GM23338 (cell line): Measurements from ENCODE around the gene TRIB2. TPM values are rescaled to one million over a fixed set of nuclear protein-coding genes. Genes with fewer than 3 reads are reported as not detected.

Experiments used
- ATAC-seq: fragments of 200-7000 bp; cut with Tn5 transposase; 3 replicates; pipeline ENCODE4 v1.9.1; 2020
- DNase-seq: peaks from one replicate; pipeline ENCODE4 v3.0.0-alpha.2; 2015; ENCODE audit warnings: low spot score
- H2AFZ ChIP-seq: fragments of 200-600 bp; sonication (generic); 2 replicates; pipeline ENCODE4 v1.8.0; 2016; ENCODE audit warnings: antibody characterized with exemption, mild to moderate bottlenecking, moderate library complexity
- H3F3A ChIP-seq: fragments of 200-600 bp; sonication (generic); replicated peaks from 2 replicates; pipeline ENCODE4 v1.8.0; 2017; ENCODE audit warnings: antibody characterized with exemption, mixed run types, low read depth
- H3K27ac ChIP-seq: fragments of 200-600 bp; sonication (generic); 2 replicates; pipeline ENCODE4 v1.6.1; 2016; ENCODE audit warnings: low read depth
- H3K27me3 ChIP-seq: fragments of 200-600 bp; sonication (generic); 2 replicates; pipeline ENCODE4 v1.8.0; 2016; ENCODE audit warnings: mild to moderate bottlenecking, mixed run types, moderate library complexity; ENCODE audit not compliant: insufficient read depth
- H3K36me3 ChIP-seq: fragments of 200-600 bp; sonication (generic); 2 replicates; pipeline ENCODE4 v1.8.0; 2016; ENCODE audit warnings: mild to moderate bottlenecking; ENCODE audit not compliant: insufficient read depth
- H3K4me1 ChIP-seq: fragments of 200-600 bp; sonication (generic); 2 replicates; pipeline ENCODE4 v1.8.0; 2016; ENCODE audit warnings: mild to moderate bottlenecking, moderate library complexity; ENCODE audit not compliant: insufficient read depth
- H3K4me2 ChIP-seq: fragments of 200-600 bp; sonication (generic); 2 replicates; pipeline ENCODE4 v1.7.1; 2017; ENCODE audit warnings: mixed run types
- H3K4me3 ChIP-seq: fragments of 200-600 bp; sonication (generic); 2 replicates; pipeline ENCODE4 v1.6.1; 2016; ENCODE audit warnings: mixed run types
- H3K79me2 ChIP-seq: fragments of 200-600 bp; sonication (generic); replicated peaks from 2 replicates; pipeline ENCODE4 v1.8.0; 2017; ENCODE audit warnings: mild to moderate bottlenecking; ENCODE audit not compliant: insufficient read depth
- H3K9me2 ChIP-seq: fragments of 200-600 bp; sonication (generic); 2 replicates; pipeline ENCODE4 v1.8.0; 2017; ENCODE audit not compliant: insufficient read depth
- H4K20me1 ChIP-seq: fragments of 200-600 bp; sonication (generic); replicated peaks from 2 replicates; pipeline ENCODE4 v1.8.0; 2017; ENCODE audit warnings: mild to moderate bottlenecking; ENCODE audit not compliant: insufficient read depth
- H3K27ac Mint-ChIP-seq: 2 replicates; pipeline ENCODE4 v1.8.0; 2020; ENCODE audit warnings: inconsistent platforms, mild to moderate bottlenecking, moderate library complexity, mixed read lengths
- H3K27me3 Mint-ChIP-seq: 3 replicates; pipeline ENCODE4 v1.8.0; 2022; ENCODE audit warnings: low read depth, mild to moderate bottlenecking, moderate library complexity, mixed read lengths, inconsistent platforms; ENCODE audit not compliant: insufficient read depth, poor library complexity
- H3K36me3 Mint-ChIP-seq: 3 replicates; pipeline ENCODE4 v1.8.0; 2021; ENCODE audit warnings: low read depth, mild to moderate bottlenecking, inconsistent platforms, moderate library complexity, mixed read lengths
- H3K4me1 Mint-ChIP-seq: 3 replicates; pipeline ENCODE4 v1.8.0; 2020; ENCODE audit warnings: mild to moderate bottlenecking, inconsistent platforms, mixed read lengths
- H3K4me3 Mint-ChIP-seq: 3 replicates; pipeline ENCODE4 v1.8.0; 2021; ENCODE audit warnings: moderate library complexity, mild to moderate bottlenecking, inconsistent platforms, mixed read lengths
- H3K9me3 Mint-ChIP-seq: 3 replicates; pipeline ENCODE4 v1.8.0; 2020; ENCODE audit warnings: moderate library complexity, mild to moderate bottlenecking, inconsistent platforms, mixed read lengths
- CREB1 ChIP-seq: fragments of 250-450 bp; sonication (Bioruptor Pico); IDR thresholded peaks from 2 replicates; pipeline ENCODE4 v1.5.0; 2020; ENCODE audit warnings: low read depth, mild to moderate bottlenecking, moderate library complexity
- EZH2 ChIP-seq: fragments of 200-600 bp; sonication (generic); IDR thresholded peaks from one replicate; pipeline ENCODE4 v1.8.0; 2017; ENCODE audit warnings: antibody characterized with exemption, mild to moderate bottlenecking, low read depth; ENCODE audit not compliant: unreplicated experiment
- EZH2phosphoT487 ChIP-seq: fragments of 200-600 bp; sonication (generic); IDR thresholded peaks from one replicate; pipeline ENCODE4 v1.8.1; 2018; ENCODE audit warnings: antibody characterized with exemption; ENCODE audit not compliant: unreplicated experiment
- JUNB ChIP-seq: IDR thresholded peaks from one replicate; pipeline ENCODE4 v1.6.1; 2016; ENCODE audit warnings: antibody characterized with exemption; ENCODE audit not compliant: unreplicated experiment
- NANOG ChIP-seq: IDR thresholded peaks from 2 replicates; pipeline ENCODE4 v1.6.1; 2016; ENCODE audit warnings: antibody characterized with exemption, borderline replicate concordance
- POLR2AphosphoS5 ChIP-seq: IDR thresholded peaks from 2 replicates; pipeline ENCODE4 v1.6.1; 2016; ENCODE audit warnings: antibody characterized with exemption, low read depth
- REST ChIP-seq: IDR thresholded peaks from one replicate; pipeline ENCODE4 v1.6.1; 2018; ENCODE audit warnings: antibody characterized with exemption; ENCODE audit not compliant: unreplicated experiment
- STAT1 ChIP-seq: IDR thresholded peaks from one replicate; pipeline ENCODE4 v1.6.1; 2016; ENCODE audit warnings: antibody characterized with exemption; ENCODE audit not compliant: unreplicated experiment
- ZNF114 ChIP-seq: fragments of 250-450 bp; sonication (Bioruptor Pico); IDR thresholded peaks from 2 replicates; pipeline ENCODE4 v1.5.0; 2020; ENCODE audit warnings: mild to moderate bottlenecking, moderate library complexity
- ZNF331 ChIP-seq: fragments of 250-450 bp; sonication (Bioruptor Pico); IDR thresholded peaks from 2 replicates; pipeline ENCODE4 v1.5.0; 2020; ENCODE audit warnings: low read depth, mild to moderate bottlenecking, moderate library complexity
- ZNF462 ChIP-seq: fragments of 250-450 bp; sonication (Bioruptor Pico); IDR thresholded peaks from 2 replicates; pipeline ENCODE4 v1.5.0; 2020; ENCODE audit warnings: mild to moderate bottlenecking, moderate library complexity
- polyA plus RNA-seq: library from polyadenylated mRNA; unstranded; fragments of >200 nt; fragmentation: Nextera tagmentation; extraction: Ambion mirVana; gene quantifications from 2 replicates; pipeline ENCODE4 v1.2.1, GENCODE V29; 2016
- total RNA-seq: library from RNA; depleted of rRNA; stranded (reverse); fragments of >200 nt; shearing (Covaris generic); gene quantifications from 2 replicates; pipeline ENCODE4 v1.2.3, GENCODE V29; 2014

Gene TRIB2
- total and polyA plus RNA-seq, 2 experiments from 2014 or later, result 40.3 to 109 TPM

GRCh38 chr2:12727641-12728040 lies 10.9 kb downstream of the TRIB2 start:
- Histone ChIP-seq H2AFZ (no peak overlapping the region), H3K36me3 (peaks cover 38% of the 10 kb centered on the region), H3K27ac (no peak overlapping the region), H3F3A (no peaks in the 10 kb centered on the region), H3K4me3 (no peak overlapping the region), H3K79me2 (peaks cover 87% of the 10 kb centered on the region), H3K9me2 (no peaks in the 10 kb centered on the region), H3K4me1 (0 out of 2 replicates have a peak, but pooled peaks cover 5% of the 10 kb centered on the region), H3K27me3 (no peaks in the 10 kb centered on the region), H4K20me1 (peaks cover 26% of the 10 kb centered on the region), H3K4me2 (no peak overlapping the region)
- Mint-ChIP-seq H3K4me1 (peaks cover 34% of the 10 kb centered on the region), H3K27ac (no peak overlapping the region), H3K4me3 (no peak overlapping the region), H3K27me3 (peaks cover 11% of the 10 kb centered on the region), H3K36me3 (peaks cover 97% of the 10 kb centered on the region), H3K9me3 (no peaks in the 10 kb centered on the region)
- no peak for TF ChIP-seq ZNF114 (CRISPR knock-in tag)
- TF ChIP-seq STAT1, result no peak
- TF ChIP-seq CREB1 (CRISPR knock-in tag), result no peak
- TF ChIP-seq ZNF331 (CRISPR knock-in tag), result no peak
- DNase-seq (no peak), ATAC-seq (no peak)

DNA sequence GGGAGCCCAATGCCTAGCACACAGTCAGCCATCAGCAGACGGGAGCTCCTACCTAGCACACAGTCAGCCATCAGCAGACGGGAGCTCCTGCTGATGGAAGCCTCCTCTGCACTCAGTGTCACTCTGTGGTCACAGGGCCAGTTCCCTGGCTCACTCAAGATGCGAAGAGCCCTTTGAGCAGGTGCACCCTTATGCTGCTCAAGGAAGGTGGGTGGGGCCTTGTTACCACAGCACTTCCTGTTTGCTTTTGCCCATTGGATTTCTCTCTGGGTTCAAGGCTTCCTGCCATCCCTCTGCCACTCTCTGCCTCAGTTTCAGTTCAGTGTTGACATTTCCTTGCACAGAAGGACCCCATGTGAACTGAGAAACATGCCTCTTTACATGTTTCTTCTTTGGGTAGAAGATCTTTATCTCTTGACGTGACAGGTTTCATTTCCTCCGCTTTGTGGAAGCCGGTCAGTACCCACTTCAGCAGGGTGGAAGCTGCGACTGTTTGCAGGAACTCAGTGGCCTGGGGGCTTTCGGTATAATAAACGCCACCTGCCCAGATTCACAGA lies 11.6 kb downstream of the TRIB2 start:
- Histone ChIP-seq H3K4me2 (no peak overlapping the region), H3K4me1 (0 out of 2 replicates have a peak, but pooled peaks cover under 1% of the 10 kb centered on the region), H3F3A (no peaks in the 10 kb centered on the region), H3K36me3 (peaks cover 36% of the 10 kb centered on the region), H3K9me2 (no peaks in the 10 kb centered on the region), H3K27me3 (no peaks in the 10 kb centered on the region), H3K27ac (no peak overlapping the region), H2AFZ (no peak overlapping the region), H3K79me2 (peaks cover 85% of the 10 kb centered on the region), H3K4me3 (no peak overlapping the region), H4K20me1 (peaks cover 25% of the 10 kb centered on the region)
- Mint-ChIP-seq H3K4me3 (no peak overlapping the region), H3K27ac (no peak overlapping the region), H3K36me3 (peaks cover 97% of the 10 kb centered on the region), H3K4me1 (peaks cover 28% of the 10 kb centered on the region), H3K27me3 (peaks cover 11% of the 10 kb centered on the region), H3K9me3 (no peaks in the 10 kb centered on the region)
- no peak for ATAC-seq
- no peak for DNase-seq
- TF ChIP-seq REST, result no peak
- no peak for TF ChIP-seq ZNF462
- TF ChIP-seq ZNF114 (CRISPR knock-in tag), result no peak
- TF ChIP-seq EZH2, result no peak
- TF ChIP-seq EZH2phosphoT487, result no peak
- no peak for TF ChIP-seq ZNF331 (CRISPR knock-in tag)
- TF ChIP-seq NANOG, result no peak
- TF ChIP-seq POLR2AphosphoS5, result no peak
- TF ChIP-seq CREB1 (CRISPR knock-in tag), result no peak
- TF ChIP-seq JUNB, result no peak
